Measurements from ENCODE around the gene PLEKHA7. TPM values are rescaled to one million over a fixed set of nuclear protein-coding genes. Genes with fewer than 3 reads are reported as not detected.
A peak's percentile ranks its signal among the peaks of the same experiment; 100 is the strongest.

The PLEKHA7 gene
- total and polyA plus RNA-seq, 2 of the 13 experiments (the other 11 are each of a cell fraction or from before 2014, with no cell fraction given) = 17.5 to 18.7 TPM

GRCh38 chr11:17012179-17012578 lies 2.0 kb downstream of the PLEKHA7 start:
- in situ Hi-C loops (cut with HindIII; ENCODE audit: extremely low pct_ligation_motif_present, low pct_unique_long_range_greater_than_20kb) (no loop called here), intact Hi-C loops (cut with micrococcal nuclease; ENCODE audit: unreplicated experiment) (loop anchor here (2.0 to 10.0 kb wide), 2 partner anchors 35 to 183 kb away; no protein-coding TSS in a partner anchor)
- ChIA-PET CTCF (ENCODE audit: low intra/inter-chr PET ratio, low total read pairs) (no interaction called here), POLR2A (interaction anchor here (0.9 to 4.3 kb wide), 7 partner anchors 8 to 65 kb away, joined by 3 to 35 read pairs (median 8); partner anchors contain the start of gene RPS13)
- Histone ChIP-seq H4K20me1 (ENCODE audit: insufficient read depth, low read length) (peaks cover 11% of the 10 kb centered on the region), H3K9me3 (ENCODE audit: low read length) (no peaks in the 10 kb centered on the region), H3K4me2 (ENCODE audit: low read depth, low read length) (peak overlapping the region; percentile 90), H3K4me3 (replicated peaks in 1 of 3; ENCODE audit: insufficient read depth in 1 of 3, low read depth in 2 of 3, low read length in 3 of 3) (peak overlapping the region in 2 of 3 experiments; percentile 65 to 86; a peak in 2 of 6 replicates), H3K79me2 (ENCODE audit: insufficient read depth, low read length) (peaks cover 38% of the 10 kb centered on the region), H3K9ac (ENCODE audit: insufficient read depth, low read depth, low read length) (peak overlapping the region; percentile 26; the same call in 1 of the 2 replicates), H3K27me3 (ENCODE audit: control insufficient read depth in 1 of 2, insufficient read depth in 2 of 2, low read length in 2 of 2) (no peaks in the 10 kb centered on the region), H2AFZ (ENCODE audit: low read length) (no peak overlapping the region), H3K4me1 (ENCODE audit: insufficient read depth, low read length) (peaks cover 45% of the 10 kb centered on the region), H3K36me3 (replicated peaks in 1 of 2; ENCODE audit: control insufficient read depth in 1 of 2, insufficient read depth in 2 of 2, low read length in 2 of 2) (peaks cover 0 to 4% of the 10 kb centered on the region in 2 experiments; a peak in 3 of 5 replicates), H3K27ac (ENCODE audit: extremely low read length, insufficient read depth, low read length) (peak overlapping the region; percentile 84)
- DNase-seq (ENCODE audit: low spot score) (no peak), FAIRE-seq (no peak), ATAC-seq (no peak)
- TF ChIP-seq ZNF234 (CRISPR knock-in tag; conservative IDR thresholded peaks at IDR 0.05) (no peak), ZBTB43 (CRISPR knock-in tag; conservative IDR thresholded peaks at IDR 0.05) (no peak), ZNF652 (CRISPR knock-in tag; IDR thresholded peaks at IDR 0.05; ENCODE audit: borderline replicate concordance, low read depth) (no peak), ZNF609 (CRISPR knock-in tag; IDR thresholded peaks at IDR 0.05; ENCODE audit: borderline replicate concordance) (no peak), TGIF2 (CRISPR knock-in tag; IDR thresholded peaks at IDR 0.05) (0 out of 2 replicates have a peak, but pooled peaks have one; percentile 8), REXO4 (CRISPR knock-in tag; IDR thresholded peaks at IDR 0.05; ENCODE audit: borderline replicate concordance) (no peak), U2AF2 (IDR thresholded peaks at IDR 0.05; ENCODE audit: low read depth, low read length) (no peak), ZFP90 (CRISPR knock-in tag; IDR thresholded peaks at IDR 0.05; ENCODE audit: borderline replicate concordance) (no peak), RBM22 (optimal IDR thresholded peaks at IDR 0.05; ENCODE audit: low read length) (no peak), SSRP1 (CRISPR knock-in tag; IDR thresholded peaks at IDR 0.05) (no peak), ZNF687 (CRISPR knock-in tag; IDR thresholded peaks at IDR 0.05) (no peak), TEAD3 (CRISPR knock-in tag; optimal IDR thresholded peaks at IDR 0.05; ENCODE audit: borderline replicate concordance) (peak; percentile 18), NR3C1 (CRISPR knock-in tag; IDR thresholded peaks at IDR 0.05) (no peak), HNRNPK (IDR thresholded peaks at IDR 0.05; ENCODE audit: low read depth, low read length, poor library complexity, severe bottlenecking) (no peak)
- no TSS peak for BruUV-seq (replicated peaks)
- 81% methylated on average over 6 of the region's 6 CpGs for WGBS (ENCODE audit: low lambda C conversion rate)
